ENCODE results near the gene BTRC. TPM values are rescaled to one million over a fixed set of nuclear protein-coding genes. Genes with fewer than 3 reads are reported as not detected.
A peak's percentile ranks its signal among the peaks of the same experiment; 100 is the strongest.
"Not testable (repeated sequence)": the region's sequence is repeated elsewhere in the genome, so short reads cannot be mapped to it uniquely, and the experiment has no call there.

BTRC gene
- total RNA-seq, 1 donor from 2014 or later = 16.7 TPM

GRCh38 chr10:101341438-101341837, 12.5 kb upstream of the BTRC start:
- DNase-seq (ENCODE audit: low read depth) = no peak

- DNase-seq (ENCODE audit: low read depth) = no peak
Measured at GRCh38 chr10:101346177-101346576, 7.8 kb upstream of the BTRC start.

- DNase-seq (ENCODE audit: low read depth) = no peak
Measured at GRCh38 chr10:101351017-101351416, 2.9 kb upstream of the BTRC start.

GRCh38 chr10:101351477-101351876, 2.5 kb upstream of the BTRC start:
- DNase-seq (ENCODE audit: low read depth) = no peak

- DNase-seq (ENCODE audit: low read depth) = not testable (repeated sequence)
Measured at GRCh38 chr10:101352857-101353256, 1.1 kb upstream of the BTRC start.

GRCh38 chr10:101354328-101355071, 535 bp downstream of the BTRC start:
- DNase-seq (ENCODE audit: low read depth) = no peak

- DNase-seq (ENCODE audit: low read depth) = no peak
Measured at GRCh38 chr10:101355072-101355706, 1.2 kb downstream of the BTRC start.

GRCh38 chr10:101356132-101356531, 2.2 kb downstream of the BTRC start:
- DNase-seq (ENCODE audit: low read depth) = no peak

- DNase-seq (ENCODE audit: low read depth) = no peak
Measured at GRCh38 chr10:101357958-101358357, 4.0 kb downstream of the BTRC start.

- DNase-seq (ENCODE audit: low read depth) = peak; percentile 9
Measured at GRCh38 chr10:101358706-101359300, 4.8 kb downstream of the BTRC start.

GRCh38 chr10:101360090-101360489, 6.1 kb downstream of the BTRC start:
- DNase-seq (ENCODE audit: low read depth) = not testable (repeated sequence)

- DNase-seq (ENCODE audit: low read depth) = not testable (repeated sequence)
Measured at GRCh38 chr10:101360841-101361240, 6.9 kb downstream of the BTRC start.

- DNase-seq (ENCODE audit: low read depth) = no peak
Measured at GRCh38 chr10:101363850-101364400, 10.0 kb downstream of the BTRC start.

- DNase-seq (ENCODE audit: low read depth) = no peak
Measured at GRCh38 chr10:101364721-101365120, 10.8 kb downstream of the BTRC start.

- DNase-seq (ENCODE audit: low read depth) = peak; percentile 73
Measured at GRCh38 chr10:101367569-101368453, 13.8 kb downstream of the BTRC start.

- DNase-seq (ENCODE audit: low read depth) = no peak
Measured at GRCh38 chr10:101373063-101373462, 19.1 kb downstream of the BTRC start.

GRCh38 chr10:101373993-101374392, 20.0 kb downstream of the BTRC start:
- not testable (repeated sequence) for DNase-seq (ENCODE audit: low read depth)

- DNase-seq (ENCODE audit: low read depth) = no peak
Measured at GRCh38 chr10:101375076-101375475, 21.1 kb downstream of the BTRC start.

GRCh38 chr10:101379663-101380352, 25.8 kb downstream of the BTRC start:
- DNase-seq (ENCODE audit: low read depth) = no peak

GRCh38 chr10:101380353-101381017, 26.5 kb downstream of the BTRC start:
- no peak for DNase-seq (ENCODE audit: low read depth)
